Keratinocyte (primary cell): ENCODE results near the gene LHPP. TPM values are rescaled to one million over a fixed set of nuclear protein-coding genes. Genes with fewer than 3 reads are reported as not detected.

Experiments used
- DNase-seq: peaks from one replicate; pipeline ENCODE4 v3.0.0-alpha.2; 2011; ENCODE audit warnings: low read depth, missing footprints, low spot score
- FAIRE-seq: peaks from 2 replicates; lab custom pipeline; 2011; peaks lifted over from hg19 to GRCh38; lab: Jason Lieb, UNC
- H2AFZ ChIP-seq: 2 replicates; pipeline ENCODE4 v1.6.0; 2012; ENCODE audit warnings: low read length, control low read depth, inconsistent platforms; ENCODE audit not compliant: control insufficient read depth
- H3K27ac ChIP-seq: 2 replicates; pipeline ENCODE4 v1.5.1; 2011; ENCODE audit warnings: low read length; ENCODE audit not compliant: control insufficient read depth, insufficient read depth
- H3K27me3 ChIP-seq: 3 replicates; pipeline ENCODE4 v1.6.0; 2011; ENCODE audit warnings: low read length; ENCODE audit not compliant: control insufficient read depth, insufficient read depth; ENCODE audit errors: extremely low read depth
- H3K36me3 ChIP-seq, 2 experiments: 2 replicates in 1 of 2; 3 replicates in 1 of 2; pipeline ENCODE4 v1.5.1; 2011; ENCODE audit warnings: low read length in 2 of 2, mild to moderate bottlenecking in 1 of 2; ENCODE audit not compliant: control insufficient read depth in 2 of 2, insufficient read depth in 2 of 2; ENCODE audit errors: extremely low read depth in 1 of 2
- H3K4me1 ChIP-seq: 3 replicates; pipeline ENCODE4 v1.5.1; 2011; ENCODE audit warnings: low read length; ENCODE audit not compliant: control insufficient read depth, insufficient read depth; ENCODE audit errors: extremely low read depth
- H3K4me2 ChIP-seq: 3 replicates; pipeline ENCODE4 v1.6.0; 2011; ENCODE audit warnings: low read depth, low read length; ENCODE audit not compliant: control insufficient read depth, insufficient read depth; ENCODE audit errors: extremely low read depth
- H3K4me3 ChIP-seq, 3 experiments: fragments of 200-600 bp in 1 of 3; sonication (generic) in 1 of 3; 2 replicates in 2 of 3; 3 replicates in 1 of 3; pipeline ENCODE4 v1.5.1; 2011 to 2016; ENCODE audit warnings: low read length in 3 of 3, mild to moderate bottlenecking in 3 of 3, control low read depth in 2 of 3, inconsistent platforms in 1 of 3, low read depth in 1 of 3, mixed read lengths in 1 of 3, mixed run types in 1 of 3, moderate library complexity in 1 of 3; ENCODE audit not compliant: control insufficient read depth in 2 of 3, insufficient read depth in 2 of 3; ENCODE audit errors: extremely low read depth in 1 of 3
- H3K79me2 ChIP-seq: 2 replicates; pipeline ENCODE4 v1.6.0; 2012; ENCODE audit warnings: low read length; ENCODE audit not compliant: control insufficient read depth, insufficient read depth
- H3K9ac ChIP-seq: 3 replicates; pipeline ENCODE4 v1.6.0; 2011; ENCODE audit warnings: low read length; ENCODE audit not compliant: control insufficient read depth, insufficient read depth; ENCODE audit errors: extremely low read depth
- H3K9me1 ChIP-seq: 3 replicates; pipeline ENCODE4 v1.6.0; 2011; ENCODE audit warnings: low read length; ENCODE audit not compliant: control insufficient read depth, insufficient read depth; ENCODE audit errors: extremely low read depth
- H3K9me3 ChIP-seq: 2 replicates; pipeline ENCODE4 v1.5.1; 2012; ENCODE audit warnings: low read depth, low read length; ENCODE audit not compliant: control insufficient read depth
- H4K20me1 ChIP-seq: 3 replicates; pipeline ENCODE4 v1.6.0; 2011; ENCODE audit warnings: low read length; ENCODE audit not compliant: control insufficient read depth, insufficient read depth; ENCODE audit errors: extremely low read depth
- EZH2 ChIP-seq: IDR thresholded peaks from one replicate; pipeline ENCODE4 v1.6.1; 2012; ENCODE audit warnings: inconsistent platforms, mild to moderate bottlenecking, low read length, moderate library complexity
- dilution Hi-C: fragments of 300-500 bp; cut with MboI; formaldehyde crosslinking; loops from one replicate; pipeline ENCODE4 v1.7.0; 2020; ENCODE audit warnings: low sequenced_read_pairs; ENCODE audit not compliant: extremely low pct_ligation_motif_present
- polyA plus RNA-seq, 5 experiments: library from polyadenylated mRNA; depleted of rRNA in 3 of 5; stranded (reverse) in 3 of 5; stranded (forward) in 1 of 5; unstranded in 1 of 5; fragments of >200 nt; gene quantifications; 1 replicate in 1 of 5; 2 replicates in 3 of 5; 3 replicates in 1 of 5; pipeline versions ENCODE4 v1.2.1 to v1.2.3, GENCODE V29; 2011 to 2012; ENCODE audit warnings: missing spikeins in 2 of 5, low read depth in 1 of 5, low replicate concordance in 1 of 5
- TF ChIP-seq, protein P1 (sequence below), 3 experiments: IDR thresholded peaks in 1 of 3; conservative IDR thresholded peaks in 1 of 3; optimal IDR thresholded peaks in 1 of 3; 2 replicates in 2 of 3; 3 replicates in 1 of 3; pipeline versions ENCODE3 to v1.5.1; 2011; ENCODE audit warnings: low read length in 3 of 3, mild to moderate bottlenecking in 3 of 3, moderate library complexity in 2 of 3, control low read depth in 1 of 3, inconsistent platforms in 1 of 3; ENCODE audit not compliant: insufficient read depth in 2 of 3; ENCODE audit errors: extremely low read depth in 1 of 3

LHPP gene
- polyA plus RNA-seq, 1 donor (not counting 4 experiments of a cell fraction or from before 2014, with no cell fraction given) = 13.1 TPM

DNA sequence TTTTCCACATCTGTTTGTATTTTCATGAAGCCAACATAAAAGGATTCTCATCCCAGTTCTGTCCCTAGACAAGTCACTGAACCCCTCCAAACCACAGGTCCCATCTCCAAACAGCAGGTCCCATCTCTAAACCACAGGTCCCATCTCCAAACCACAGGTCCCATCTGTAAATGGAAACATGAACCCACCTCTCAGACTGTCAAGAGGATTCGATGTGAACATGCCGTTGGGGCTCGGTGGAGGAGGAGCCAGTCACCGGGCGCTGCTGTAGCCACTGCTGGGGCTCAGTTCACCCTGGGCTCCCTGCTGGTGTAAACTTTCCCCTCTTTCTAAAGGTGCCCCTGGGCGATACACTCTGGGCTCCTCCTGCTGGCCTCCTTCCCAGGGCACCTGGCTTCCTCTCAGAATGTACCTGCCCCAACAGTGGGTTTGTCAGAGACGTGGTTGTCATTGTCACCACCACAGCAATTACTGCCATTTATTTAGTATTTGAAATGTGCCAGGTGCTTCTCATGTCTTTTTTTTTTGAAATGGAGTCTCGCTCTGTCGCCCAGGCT lies 13.0 kb downstream of the LHPP start:
- H3K9me1 ChIP-seq = peaks cover 2% of the 10 kb centered on the region
- H3K4me3 ChIP-seq = no peak overlapping the region
- no peak overlapping the region for H2AFZ ChIP-seq
- H3K9me3 ChIP-seq = no peaks in the 10 kb centered on the region
- FAIRE-seq (no peak), DNase-seq (no peak)
- dilution Hi-C loops = no loop called here
- no peak overlapping the region for H3K9ac ChIP-seq
- no peaks in the 10 kb centered on the region for H4K20me1 ChIP-seq
- H3K27ac ChIP-seq = no peak overlapping the region
- peaks cover 0 to 4% of the 10 kb centered on the region in 2 experiments for H3K36me3 ChIP-seq
- H3K79me2 ChIP-seq = peaks cover 1% of the 10 kb centered on the region
- no peaks in the 10 kb centered on the region for H3K27me3 ChIP-seq
- TF ChIP-seq, protein P1, sequence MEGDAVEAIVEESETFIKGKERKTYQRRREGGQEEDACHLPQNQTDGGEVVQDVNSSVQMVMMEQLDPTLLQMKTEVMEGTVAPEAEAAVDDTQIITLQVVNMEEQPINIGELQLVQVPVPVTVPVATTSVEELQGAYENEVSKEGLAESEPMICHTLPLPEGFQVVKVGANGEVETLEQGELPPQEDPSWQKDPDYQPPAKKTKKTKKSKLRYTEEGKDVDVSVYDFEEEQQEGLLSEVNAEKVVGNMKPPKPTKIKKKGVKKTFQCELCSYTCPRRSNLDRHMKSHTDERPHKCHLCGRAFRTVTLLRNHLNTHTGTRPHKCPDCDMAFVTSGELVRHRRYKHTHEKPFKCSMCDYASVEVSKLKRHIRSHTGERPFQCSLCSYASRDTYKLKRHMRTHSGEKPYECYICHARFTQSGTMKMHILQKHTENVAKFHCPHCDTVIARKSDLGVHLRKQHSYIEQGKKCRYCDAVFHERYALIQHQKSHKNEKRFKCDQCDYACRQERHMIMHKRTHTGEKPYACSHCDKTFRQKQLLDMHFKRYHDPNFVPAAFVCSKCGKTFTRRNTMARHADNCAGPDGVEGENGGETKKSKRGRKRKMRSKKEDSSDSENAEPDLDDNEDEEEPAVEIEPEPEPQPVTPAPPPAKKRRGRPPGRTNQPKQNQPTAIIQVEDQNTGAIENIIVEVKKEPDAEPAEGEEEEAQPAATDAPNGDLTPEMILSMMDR (optimal IDR thresholded peaks at IDR 0.05 in 1 of 3, IDR thresholded peaks at IDR 0.05 in 1 of 3, conservative IDR thresholded peaks at IDR 0.05 in 1 of 3; ENCODE audit: extremely low read depth in 1 of 3, insufficient read depth in 2 of 3, low read length in 3 of 3) = no peak
- TF ChIP-seq EZH2 = no peak
- peaks cover 7% of the 10 kb centered on the region for H3K4me1 ChIP-seq
- H3K4me2 ChIP-seq = no peak overlapping the region

DNA sequence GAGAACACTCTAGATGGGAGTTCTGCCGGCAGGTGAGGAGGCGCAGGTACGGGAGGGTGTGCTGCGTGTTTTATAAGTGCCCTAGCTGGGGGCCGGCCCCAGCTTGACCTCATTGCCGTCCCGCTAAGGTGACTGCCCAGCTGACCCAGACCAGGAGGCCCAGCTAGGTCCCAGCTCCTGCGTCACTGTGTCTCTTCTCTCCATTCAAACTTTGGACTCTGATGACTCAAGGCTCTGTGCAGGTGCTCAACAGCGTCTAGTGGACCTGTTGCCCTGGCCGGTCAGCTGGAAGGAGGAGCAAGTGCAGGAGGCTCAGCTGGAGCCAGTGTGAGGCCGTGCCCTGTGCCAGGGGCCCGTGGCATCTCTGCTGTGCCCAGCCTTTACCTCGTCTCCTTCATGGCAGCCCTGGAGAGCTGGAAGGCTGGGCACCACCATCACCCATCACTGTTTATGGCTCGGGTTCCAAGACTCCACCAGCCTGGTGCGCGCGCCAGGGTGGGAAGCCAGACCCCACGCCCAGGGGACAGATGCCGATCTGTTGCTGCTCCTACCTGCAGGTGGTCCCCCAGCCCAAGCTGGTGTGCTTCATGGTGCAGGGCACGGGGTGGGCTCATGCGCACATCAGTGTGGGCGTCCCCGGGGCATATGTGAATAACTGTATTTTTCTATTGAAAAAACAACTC lies 14.6 kb downstream of the LHPP start:
- DNase-seq = no peak
- Histone ChIP-seq H3K4me1 (peaks cover 7% of the 10 kb centered on the region), H3K27me3 (no peaks in the 10 kb centered on the region), H3K4me3 (no peak overlapping the region), H2AFZ (no peak overlapping the region), H3K9me3 (no peaks in the 10 kb centered on the region), H3K9me1 (no peaks in the 10 kb centered on the region), H3K79me2 (no peaks in the 10 kb centered on the region), H3K4me2 (no peak overlapping the region), H3K27ac (no peak overlapping the region), H3K36me3 (no peaks in the 10 kb centered on the region), H4K20me1 (no peaks in the 10 kb centered on the region), H3K9ac (no peak overlapping the region)
- FAIRE-seq = no peak
- TF ChIP-seq, protein P1 (optimal IDR thresholded peaks at IDR 0.05 in 1 of 3, IDR thresholded peaks at IDR 0.05 in 1 of 3, conservative IDR thresholded peaks at IDR 0.05 in 1 of 3; ENCODE audit: extremely low read depth in 1 of 3, insufficient read depth in 2 of 3, low read length in 3 of 3) = no peak
- TF ChIP-seq EZH2 = no peak
- dilution Hi-C loops = no loop called here
